CD4-positive, alpha-beta T cell treated with Interleukin-21 for 1 hour (primary cell): ENCODE results near the gene RAB11FIP5.
"Not testable (repeated sequence)": the region's sequence is repeated elsewhere in the genome, so short reads cannot be mapped to it uniquely, and the experiment has no call there.

Experiments
- DNase-seq: peaks from one replicate; pipeline ENCODE4 v3.0.0-alpha.2; 2020

The RAB11FIP5 gene

DNA sequence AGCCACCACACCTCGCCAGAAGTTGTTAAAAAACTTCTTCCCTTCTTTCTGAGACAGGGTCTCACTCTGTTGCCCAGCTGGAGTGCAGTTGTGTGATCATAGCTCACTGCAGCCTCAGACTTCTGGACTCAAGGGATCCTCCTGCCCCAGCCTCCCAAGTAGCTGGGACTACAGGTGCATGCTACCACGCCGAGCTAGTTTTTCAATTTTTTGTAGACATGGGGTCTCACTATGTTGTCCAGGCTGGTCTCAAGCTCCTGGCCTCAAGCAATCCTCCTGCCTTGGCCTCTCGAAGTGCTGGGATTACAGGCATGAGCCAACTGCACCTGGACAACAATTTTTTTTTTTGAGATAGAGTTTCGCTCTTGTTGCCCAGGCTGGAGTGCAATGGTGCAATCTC lies 47.7 kb downstream of the RAB11FIP5 start:
- DNase-seq = not testable (repeated sequence)

DNA sequence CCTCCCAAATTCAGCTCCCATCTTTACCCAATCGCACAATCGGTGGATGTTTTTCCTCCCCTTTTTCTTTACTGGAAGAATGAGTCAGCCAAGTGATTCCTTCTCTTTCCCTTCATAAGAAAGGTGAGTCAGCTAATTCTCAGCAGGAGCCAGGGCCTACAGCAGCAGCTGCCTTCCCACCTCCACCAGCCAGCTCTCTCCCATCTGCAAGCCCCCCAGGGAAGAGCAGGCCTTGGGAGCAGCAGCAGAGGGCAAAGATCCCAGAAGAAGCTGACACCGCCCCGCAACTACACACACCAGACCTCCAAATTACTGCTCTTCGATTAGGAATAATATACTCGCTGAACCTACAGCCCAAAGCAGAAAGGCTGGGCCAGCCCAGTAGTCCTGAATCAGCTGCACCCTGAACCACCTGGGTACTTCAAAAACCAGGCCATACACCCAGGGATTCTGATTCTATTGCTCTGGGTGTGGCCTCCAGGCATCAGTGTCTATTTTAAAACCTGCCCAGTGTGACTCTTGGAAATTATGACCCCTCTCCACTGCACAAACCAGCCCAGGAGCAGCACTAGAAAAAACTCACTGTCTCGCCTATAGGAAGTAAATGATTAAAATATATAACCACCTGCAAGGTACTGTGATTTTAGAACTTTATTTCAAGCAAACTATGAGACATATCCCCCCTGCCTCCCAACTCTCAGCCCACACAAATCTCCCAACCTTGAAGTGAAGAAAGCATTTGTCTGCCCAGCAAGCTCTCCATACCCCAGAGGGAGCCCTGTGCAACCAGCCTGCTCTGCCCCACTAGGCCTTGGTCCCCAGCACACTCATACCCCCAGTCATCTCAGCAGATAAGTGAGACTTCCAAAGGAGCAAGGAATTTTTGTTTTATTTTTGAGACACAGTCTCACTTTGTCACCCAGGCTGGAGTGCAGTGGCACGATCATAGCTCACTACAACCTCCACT lies 48.6 kb downstream of the RAB11FIP5 start:
- no peak for DNase-seq

DNA sequence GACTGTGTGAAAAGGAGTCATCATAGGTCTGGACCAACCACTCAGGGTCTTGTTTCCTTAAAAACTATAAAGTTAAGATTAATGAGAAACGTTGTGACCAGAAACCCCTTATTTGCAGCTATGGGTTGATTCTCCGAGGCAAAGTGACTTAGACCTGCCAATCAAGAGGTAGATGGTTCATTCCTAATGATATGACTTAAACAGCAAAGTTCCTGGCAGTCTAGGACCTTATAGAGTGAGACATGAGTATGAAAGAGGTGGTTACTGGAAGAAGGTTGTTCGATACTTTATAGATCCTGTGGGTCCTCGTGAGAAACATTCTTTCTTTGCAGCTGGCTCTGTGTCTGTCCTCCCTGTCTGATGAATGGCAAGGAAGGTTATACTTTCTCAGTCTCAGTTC lies 49.3 kb downstream of the RAB11FIP5 start:
- no peak for DNase-seq

DNA sequence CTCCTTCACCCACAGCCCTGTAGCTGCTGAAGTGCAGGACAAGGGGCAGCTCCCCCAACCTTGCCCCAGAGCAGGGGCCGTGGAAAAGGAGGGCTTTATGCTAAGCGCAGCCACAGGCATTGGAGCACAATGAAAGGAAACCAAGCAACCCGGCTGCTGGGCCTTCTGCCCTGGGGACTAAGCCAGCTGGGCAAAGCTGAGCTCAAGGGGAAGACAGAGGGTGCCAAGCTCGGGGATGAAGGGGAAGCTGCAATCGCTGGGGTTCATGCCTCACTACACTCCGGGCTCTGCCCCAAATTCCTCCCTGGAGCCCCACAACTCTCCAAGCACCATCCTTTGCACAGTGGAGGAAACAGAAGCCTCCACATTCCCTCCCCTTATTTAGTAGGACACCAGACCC lies 53.6 kb downstream of the RAB11FIP5 start:
- DNase-seq = no peak

DNA sequence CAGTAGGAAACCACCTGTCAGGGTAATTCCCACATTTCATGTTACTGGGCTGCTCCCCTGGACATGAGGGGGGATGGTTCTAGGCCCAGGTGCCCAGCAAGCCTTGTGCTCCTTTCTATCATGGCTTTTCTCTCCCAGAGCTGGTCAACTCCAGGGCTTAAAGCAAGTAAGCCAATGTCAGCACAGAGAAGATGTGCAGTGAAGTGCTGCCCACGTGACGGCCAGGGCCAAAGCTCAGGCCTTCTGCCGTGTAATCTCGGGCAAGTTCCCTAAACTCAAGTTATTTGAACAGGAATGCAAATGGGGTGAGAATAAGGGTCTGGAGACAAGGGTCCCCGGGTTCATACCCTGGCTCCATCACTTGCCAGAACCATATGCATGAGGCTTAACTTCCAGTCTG lies 57.8 kb downstream of the RAB11FIP5 start:
- DNase-seq = no peak

DNA sequence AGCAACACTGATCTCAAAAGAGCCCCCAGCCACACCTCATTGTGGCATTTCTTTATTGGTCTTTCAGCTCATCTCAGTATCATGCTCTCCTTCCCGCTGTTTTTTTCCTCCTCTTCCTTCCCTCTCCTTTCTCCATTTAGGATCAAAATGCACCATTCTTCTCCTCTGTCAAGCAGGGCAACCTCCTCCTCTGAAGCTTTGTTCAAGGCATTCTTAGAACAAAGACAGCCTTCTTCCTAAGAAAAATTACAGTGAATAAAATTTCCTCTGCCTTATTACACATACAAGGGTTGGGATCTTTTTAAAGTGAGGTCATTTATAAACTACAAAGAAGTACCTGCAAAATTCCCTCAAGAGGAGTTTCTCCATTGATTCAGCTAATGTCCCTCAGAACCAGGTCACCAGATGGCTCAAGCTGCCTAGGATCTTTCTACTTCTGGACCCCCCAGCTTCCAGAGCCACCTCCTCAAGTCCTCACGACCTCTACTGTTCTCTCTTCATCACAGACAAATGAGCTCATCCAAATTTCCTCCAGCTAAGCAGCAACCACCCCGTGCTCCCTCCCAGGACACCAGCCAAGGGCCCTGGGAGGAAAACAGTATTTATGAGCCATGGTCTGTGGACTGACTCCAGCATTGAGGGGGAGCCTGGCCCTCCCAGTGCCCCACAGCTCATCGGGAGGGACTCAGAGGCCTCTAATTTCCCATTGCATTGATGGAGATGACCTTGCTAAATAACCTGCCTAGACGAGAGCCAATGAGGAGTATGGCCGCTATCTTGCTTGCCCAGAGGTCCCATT lies 59.2 kb downstream of the RAB11FIP5 start:
- no peak for DNase-seq

DNA sequence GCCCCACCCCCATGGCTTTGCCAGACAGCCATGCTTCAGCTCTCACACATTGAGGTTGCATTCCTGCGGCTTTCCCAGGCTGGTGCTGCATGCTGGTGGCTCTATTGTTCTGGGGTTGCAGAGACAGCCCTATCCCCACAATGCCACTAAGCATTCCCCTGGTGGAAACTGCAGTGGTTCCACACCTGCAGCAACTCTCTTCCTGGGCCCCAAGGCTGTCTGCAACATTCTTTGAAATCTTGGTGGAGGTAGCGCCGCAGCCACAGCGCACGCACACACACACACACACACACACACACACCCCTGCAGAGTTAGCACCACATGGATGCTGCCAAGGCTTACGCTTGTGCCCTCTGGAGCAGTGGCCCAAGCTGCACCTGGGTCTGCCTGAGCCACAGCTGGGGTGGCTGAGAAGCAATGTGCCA lies 62.6 kb downstream of the RAB11FIP5 start:
- DNase-seq = no peak

DNA sequence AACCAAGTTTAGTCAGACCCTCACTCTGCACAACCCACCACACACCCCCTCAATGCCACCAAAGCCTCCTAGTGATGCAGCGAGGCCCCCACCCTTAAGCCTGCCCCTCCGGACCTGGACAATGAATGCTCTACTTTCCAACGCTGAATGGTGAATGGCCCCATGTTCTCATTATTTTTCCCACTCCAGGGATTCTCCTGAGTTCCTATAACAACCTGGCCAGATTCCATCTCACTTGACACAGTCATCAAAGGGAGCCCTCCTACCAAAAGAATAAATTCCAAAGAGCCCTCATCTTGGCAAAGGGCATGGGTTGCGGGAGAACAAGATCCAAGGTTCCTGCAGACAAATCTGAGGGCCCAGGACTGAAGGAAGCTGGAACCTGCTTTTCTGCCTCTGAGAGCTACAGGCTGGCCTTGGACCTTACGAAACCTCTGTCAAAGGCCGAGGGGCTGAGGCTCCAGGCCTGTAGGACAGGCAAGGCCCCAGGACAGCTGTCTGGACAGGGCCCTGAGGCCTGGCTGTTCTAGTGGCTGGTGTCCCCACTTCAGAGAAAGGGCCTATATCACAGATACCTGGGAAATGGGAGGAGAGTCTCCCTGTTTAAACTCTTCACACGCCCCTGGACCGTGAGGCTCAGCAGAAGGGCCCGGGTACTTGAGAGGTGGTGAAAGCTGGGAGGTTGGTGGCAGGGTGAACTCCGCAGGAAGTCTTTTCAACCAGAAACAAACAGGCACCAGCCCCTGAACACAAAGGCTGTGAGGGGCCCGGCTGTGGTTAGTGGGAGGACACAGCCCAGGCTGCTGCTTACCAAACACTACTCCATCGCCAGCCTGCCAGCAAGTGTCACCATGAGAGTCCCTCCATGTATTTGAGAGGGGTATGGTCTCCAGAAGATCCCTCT lies 68.6 kb downstream of the RAB11FIP5 start:
- DNase-seq = no peak

DNA sequence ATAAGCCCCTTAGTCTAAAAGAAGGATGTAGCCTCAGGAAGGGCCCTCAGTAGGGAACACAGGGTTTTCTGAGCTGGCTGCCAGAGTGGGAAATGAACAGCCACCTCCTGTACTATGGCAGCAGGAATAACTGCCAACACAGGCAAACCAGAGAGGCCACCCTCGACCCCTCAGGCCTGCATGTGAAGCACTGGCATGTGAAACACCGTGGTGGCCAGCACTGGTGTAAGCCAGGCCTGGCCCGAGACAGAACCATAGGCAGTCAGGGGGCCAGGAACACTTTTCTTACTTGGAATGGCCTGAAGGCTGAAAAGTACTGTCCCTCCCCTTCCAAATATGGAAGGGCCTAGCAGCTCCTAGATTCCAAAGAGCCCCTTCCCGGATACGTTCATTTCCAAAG lies 69.5 kb downstream of the RAB11FIP5 start:
- DNase-seq = no peak

DNA sequence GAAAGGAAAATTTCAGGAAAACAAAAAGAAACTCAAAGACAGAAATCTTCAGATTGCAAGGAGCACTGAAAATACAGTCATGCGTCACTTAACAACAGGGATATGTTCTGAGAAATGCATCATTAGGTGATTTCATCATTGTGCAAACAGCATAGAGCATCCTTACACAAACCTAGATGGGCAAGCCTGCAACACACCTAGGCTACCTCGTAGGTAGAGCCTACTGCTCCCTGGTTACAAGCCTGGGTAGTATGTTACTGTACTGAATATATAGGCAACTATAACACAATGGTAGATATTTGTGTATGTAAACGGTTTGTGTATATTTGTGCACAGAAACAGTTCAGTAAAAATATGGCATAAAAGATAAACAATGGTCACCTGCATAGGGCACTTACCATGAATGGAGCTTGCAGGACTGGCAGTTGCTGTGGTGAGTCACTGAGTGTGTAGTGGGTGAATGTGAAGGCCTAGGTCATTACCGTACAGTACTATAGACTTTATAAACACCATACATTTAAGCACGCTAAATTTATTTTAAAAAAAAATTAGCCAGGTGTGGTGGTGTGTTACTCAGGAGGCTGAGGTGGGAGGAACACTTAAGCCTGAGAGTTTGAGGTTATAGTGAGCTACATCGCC lies 74.7 kb downstream of the RAB11FIP5 start:
- DNase-seq = no peak

DNA sequence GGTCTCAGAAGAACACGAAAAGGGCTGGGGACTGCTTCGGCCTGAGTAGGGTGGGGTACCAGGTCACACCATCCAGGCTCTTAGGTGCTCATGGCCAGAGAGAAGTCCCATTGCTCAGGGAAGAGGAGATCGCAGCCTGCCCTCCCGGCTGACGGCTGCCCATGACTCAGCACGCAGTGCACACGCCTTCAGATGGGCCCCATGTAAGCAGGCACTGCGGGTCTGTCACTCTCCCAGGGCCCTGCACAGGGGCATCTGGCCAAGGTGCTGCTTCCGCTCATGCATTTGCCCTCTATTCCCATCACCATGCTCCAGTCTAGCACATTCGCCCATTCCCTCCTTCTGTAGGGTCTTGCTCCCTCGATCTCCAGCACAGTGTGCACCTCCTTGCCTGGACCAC lies 76.0 kb downstream of the RAB11FIP5 start:
- DNase-seq = no peak

DNA sequence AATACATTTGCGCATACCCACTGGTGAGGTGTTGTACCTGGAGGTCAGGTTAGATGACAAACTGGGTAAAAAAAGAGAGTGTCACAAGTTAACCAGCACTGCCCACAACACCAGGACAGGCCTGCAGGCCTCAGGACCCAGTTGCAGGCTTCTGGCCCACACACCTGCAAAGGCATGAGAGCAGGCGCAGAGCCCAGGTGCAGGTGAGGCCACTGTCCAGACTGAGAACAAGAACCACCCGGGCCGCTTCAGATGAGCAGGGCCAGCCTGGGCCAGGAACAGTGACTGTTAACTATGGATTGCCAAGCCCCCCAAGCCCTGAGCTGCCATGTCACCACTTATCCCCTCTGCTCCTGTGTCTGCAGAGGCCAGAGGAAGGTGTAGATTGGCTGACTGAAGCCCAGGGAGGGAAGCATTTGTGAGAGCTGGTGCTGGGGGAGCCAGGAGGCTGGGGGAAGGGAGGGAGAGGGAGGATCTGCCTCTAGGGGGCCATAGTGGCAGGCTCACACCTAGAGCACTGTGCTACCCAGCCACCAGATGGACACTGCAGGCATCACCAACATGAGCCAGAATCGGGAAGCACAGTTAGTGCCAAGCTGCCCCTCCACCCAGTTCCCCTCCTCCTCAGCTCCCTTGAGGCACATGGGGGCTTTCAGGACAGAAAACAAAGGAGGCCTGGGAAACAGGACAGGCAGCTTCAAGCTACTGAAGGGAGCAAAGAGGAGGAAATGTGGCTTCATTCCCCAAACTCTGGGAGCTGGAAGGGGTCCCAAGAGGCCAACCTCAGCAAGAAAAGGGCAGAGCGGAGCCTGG lies 76.6 kb downstream of the RAB11FIP5 start:
- DNase-seq = no peak

DNA sequence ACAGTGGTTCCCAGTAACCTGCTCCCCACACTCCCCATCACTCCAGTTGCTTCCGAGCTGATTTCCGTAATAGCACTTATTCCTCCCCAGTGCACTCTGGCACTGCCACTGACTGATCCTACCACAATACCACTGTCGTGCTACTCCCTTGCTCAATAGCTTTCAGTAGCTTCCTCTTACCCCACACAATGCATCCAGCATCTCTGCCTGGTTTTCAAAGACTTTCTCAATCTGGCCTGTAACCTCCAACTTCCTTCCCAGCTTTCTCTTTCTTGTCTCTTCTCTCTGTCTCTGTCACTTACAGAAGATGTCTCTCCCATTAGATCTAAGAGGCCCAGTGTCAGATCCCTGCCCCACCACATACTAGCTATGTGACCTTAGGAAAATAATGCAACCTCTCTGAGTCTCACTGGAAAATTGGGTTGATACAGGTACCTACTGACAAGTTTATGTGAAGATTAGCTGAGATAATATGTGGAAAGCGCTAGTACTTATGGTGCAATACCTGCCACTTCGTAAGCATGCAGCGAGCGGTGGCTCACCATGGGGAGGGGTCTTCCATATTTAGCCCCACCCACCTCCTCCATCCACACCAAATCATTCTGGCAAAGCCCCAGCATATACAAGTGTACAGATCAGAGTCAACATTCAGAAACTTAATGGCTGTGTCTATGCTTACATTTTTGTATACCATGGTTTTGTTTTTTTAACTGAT lies 77.9 kb downstream of the RAB11FIP5 start:
- peak; percentile 3 for DNase-seq

DNA sequence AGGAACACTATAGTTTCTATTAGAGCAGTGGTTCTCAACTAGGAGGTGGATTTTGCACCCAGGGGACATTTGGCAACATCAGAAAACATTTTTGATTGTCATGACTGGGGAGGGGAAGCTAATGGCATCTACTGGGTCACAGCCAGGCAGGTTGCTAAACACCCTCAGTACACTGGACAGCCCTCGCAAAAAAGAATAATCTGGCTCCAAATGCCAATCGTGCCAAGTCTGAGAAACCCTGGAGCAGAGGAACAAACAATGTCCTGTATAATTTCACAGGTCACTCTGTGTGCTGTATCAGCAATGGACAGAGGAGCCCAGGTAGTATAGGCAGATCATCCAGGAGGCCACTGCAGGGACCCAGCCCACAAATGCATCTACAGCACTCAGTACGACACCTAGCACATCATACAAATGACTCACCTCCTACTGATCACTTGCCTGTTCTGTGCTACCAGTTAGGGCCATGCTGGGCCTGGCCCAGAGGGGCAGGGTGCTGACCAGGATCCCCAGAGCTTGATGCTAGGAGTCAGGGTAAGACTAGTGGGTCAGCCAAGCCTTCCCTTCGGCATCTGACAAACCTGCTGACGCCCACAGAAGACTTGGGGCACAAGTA lies 78.9 kb downstream of the RAB11FIP5 start:
- no peak for DNase-seq

DNA sequence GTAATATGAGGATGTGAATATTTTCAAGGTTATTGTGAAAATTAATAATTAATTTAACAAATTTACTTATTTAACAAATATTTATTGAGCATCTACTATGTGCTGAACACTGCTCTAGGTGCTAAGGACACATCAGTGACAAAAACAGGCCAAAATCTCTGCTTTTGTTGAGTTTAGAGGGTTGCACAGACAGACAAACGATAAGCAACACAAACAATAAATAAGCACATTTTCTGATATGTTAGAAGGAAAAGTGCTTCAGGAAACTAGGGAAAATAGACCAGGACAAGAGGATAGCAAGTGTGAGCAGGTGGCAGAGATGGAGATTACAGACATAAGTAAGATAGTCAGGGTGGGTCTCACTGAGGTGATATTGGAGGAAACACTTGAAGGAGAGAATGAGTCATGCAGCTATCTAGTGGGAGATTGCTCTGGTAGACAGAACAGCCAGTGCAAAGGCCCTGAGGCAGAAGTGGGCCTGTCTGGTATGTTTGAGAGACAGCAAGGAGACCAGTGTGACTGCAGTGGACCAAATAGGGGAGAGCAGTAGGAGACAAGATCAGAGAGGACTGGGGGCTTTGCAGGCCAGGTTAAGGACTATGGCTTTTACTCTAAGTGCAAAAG lies 79.5 kb downstream of the RAB11FIP5 start:
- no peak for DNase-seq

DNA sequence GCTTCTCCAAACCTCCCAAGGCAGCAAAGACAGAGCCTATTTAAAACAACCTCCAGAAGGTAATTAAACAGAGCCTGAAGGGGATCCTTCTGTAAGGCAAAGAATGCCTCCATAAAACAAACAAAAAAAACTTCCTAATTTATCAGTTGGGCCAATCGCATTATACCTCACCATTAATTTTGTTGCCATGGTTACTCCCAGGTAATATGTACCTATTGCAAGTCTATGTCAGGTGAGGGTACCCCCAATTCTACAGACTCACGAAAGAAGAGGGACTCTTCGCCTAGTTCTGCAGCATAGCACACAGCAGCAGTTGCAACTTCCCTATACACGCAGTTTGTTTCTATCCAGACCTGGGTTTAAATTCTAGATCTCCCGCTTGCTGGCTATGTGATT lies 80.0 kb downstream of the RAB11FIP5 start:
- no peak for DNase-seq

DNA sequence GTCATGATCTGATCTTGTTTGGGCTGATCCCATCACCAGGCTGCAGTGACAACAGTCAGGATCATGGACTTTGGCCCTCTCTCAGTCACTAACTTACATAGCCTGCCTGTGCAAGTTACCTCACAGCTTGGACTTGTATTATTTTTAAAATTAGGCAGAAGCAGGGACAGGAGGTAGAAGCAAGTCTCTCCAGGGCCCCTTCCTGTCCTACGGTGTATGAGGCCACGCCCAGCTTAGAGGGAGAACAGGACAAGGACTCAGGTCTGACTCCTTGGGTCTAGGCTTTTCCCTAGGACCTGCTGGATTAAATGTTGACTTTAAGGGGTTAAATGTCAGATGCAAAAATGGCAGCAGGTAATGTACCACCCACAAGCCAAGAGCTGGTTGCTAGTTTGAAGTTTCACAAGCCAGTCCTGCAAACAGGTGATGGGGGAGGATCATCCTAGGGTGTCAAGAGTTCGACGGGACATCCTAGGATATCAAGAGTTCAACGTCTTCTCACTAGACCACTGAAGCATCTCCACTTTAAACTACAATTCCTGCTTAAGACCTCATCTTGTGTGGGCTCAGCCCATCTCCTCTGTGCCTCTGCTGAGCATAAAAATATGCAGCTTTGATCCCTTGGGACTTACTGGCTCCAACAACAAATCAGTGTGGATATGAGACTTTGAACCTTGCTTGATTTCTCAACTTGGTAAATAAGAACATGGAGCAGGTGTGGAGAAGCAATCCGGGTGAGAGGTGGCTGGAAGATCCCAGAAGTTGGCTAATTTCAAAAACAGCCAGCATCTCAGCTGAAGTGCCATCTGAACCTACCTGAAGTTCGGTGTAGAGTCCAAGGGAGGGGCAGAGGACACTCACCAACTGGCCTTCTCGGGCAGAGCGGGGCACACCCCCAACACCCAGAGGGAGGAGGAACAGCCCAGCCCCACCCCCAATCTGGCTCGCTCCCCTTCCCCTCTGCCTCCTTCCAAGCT lies 80.7 kb downstream of the RAB11FIP5 start:
- DNase-seq = no peak

DNA sequence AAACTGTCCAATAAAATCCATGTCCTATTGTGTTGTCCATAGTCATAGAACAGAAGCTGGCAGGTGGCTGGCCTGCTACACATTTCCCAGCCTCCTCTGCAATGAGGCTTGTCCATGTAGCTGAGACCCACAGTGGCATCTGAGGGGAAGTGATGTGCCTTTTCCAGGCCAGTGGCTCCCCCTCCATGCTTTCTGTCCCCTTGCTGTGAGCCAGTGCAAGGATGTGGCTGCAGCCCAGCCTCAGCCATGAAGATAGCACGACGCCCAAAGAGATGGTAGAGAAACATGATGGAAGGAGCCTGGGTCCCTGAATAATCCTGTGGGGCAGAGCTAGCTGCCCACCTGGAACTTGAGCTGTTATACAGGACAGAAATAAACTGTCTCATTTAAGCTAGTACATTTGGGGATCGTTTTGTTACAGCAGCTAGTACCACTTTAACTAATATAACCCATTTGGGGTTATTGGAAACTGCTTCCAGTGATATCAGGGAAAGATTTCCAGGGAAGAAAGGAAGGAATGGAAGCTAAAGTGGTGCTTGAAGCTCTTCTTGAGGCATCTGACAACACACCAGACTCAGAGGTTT lies 81.6 kb downstream of the RAB11FIP5 start:
- DNase-seq = no peak
